ENCODE measurements around the gene P2RY8.

The P2RY8 gene

DNA sequence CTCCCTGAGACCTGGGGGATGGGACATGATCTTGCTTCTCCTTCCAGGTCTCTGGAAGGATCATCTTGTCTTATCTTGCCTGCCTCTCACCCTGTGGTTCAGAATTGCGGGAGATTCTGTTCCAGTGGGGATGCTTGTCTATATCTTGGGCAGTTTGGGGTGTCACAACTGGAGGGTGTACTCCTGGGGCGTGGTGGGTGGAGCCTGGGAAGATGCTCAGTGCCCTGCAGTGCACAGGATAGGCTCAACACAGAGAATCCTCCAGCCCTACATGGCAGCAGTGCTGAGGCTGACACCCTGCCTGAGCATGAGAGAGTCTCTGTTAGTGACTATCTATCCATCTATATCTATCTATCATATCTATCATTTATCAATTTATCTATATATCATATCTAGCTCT, 7.7 kb downstream of the P2RY8 start:
- TF ChIP-seq, protein P1, sequence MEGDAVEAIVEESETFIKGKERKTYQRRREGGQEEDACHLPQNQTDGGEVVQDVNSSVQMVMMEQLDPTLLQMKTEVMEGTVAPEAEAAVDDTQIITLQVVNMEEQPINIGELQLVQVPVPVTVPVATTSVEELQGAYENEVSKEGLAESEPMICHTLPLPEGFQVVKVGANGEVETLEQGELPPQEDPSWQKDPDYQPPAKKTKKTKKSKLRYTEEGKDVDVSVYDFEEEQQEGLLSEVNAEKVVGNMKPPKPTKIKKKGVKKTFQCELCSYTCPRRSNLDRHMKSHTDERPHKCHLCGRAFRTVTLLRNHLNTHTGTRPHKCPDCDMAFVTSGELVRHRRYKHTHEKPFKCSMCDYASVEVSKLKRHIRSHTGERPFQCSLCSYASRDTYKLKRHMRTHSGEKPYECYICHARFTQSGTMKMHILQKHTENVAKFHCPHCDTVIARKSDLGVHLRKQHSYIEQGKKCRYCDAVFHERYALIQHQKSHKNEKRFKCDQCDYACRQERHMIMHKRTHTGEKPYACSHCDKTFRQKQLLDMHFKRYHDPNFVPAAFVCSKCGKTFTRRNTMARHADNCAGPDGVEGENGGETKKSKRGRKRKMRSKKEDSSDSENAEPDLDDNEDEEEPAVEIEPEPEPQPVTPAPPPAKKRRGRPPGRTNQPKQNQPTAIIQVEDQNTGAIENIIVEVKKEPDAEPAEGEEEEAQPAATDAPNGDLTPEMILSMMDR (IDR thresholded peaks at IDR 0.05; ENCODE audit: borderline replicate concordance, insufficient read depth, low read depth, low read length), result no peak
- H3K4me3 ChIP-seq (ENCODE audit: low read depth, low read length), result no peak overlapping the region

- TF ChIP-seq, protein P1 (IDR thresholded peaks at IDR 0.05; ENCODE audit: borderline replicate concordance, insufficient read depth, low read depth, low read length), result no peak
- no peak overlapping the region for H3K4me3 ChIP-seq (ENCODE audit: low read depth, low read length)
These were observed 8.1 kb downstream of the P2RY8 start for GRCh38 chrX:1528884-1529203.

- H3K4me3 ChIP-seq (ENCODE audit: low read depth, low read length), result no peak overlapping the region
- TF ChIP-seq, protein P1 (IDR thresholded peaks at IDR 0.05; ENCODE audit: borderline replicate concordance, insufficient read depth, low read depth, low read length), result no peak
These were observed 8.7 kb downstream of the P2RY8 start for GRCh38 chrX:1528186-1528883.

DNA sequence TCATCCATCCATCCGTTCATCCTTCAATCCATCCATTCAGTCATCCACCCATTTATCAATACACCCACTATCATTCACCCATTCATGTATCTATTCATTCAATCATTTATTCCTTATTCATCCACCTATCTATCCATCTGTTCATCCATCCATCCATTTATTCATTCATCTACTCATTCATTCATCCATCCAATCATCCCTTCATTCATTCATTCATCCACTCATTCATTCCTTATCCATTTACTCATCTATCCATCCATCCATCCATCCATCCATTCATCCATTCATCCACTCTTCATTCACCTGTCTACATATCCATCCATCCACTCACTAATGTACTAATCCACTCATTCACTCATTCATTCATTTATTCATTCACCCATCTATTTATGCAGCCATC, 9.5 kb downstream of the P2RY8 start:
- no peak overlapping the region for H3K4me3 ChIP-seq (ENCODE audit: low read depth, low read length)
- TF ChIP-seq, protein P1 (IDR thresholded peaks at IDR 0.05; ENCODE audit: borderline replicate concordance, insufficient read depth, low read depth, low read length), result no peak

GRCh38 chrX:1526565-1526964, 10.4 kb downstream of the P2RY8 start:
- H3K4me3 ChIP-seq (ENCODE audit: low read depth, low read length), result no peak overlapping the region
- TF ChIP-seq, protein P1 (IDR thresholded peaks at IDR 0.05; ENCODE audit: borderline replicate concordance, insufficient read depth, low read depth, low read length), result no peak

GRCh38 chrX:1525583-1526355, 11.2 kb downstream of the P2RY8 start:
- TF ChIP-seq, protein P1 (IDR thresholded peaks at IDR 0.05; ENCODE audit: borderline replicate concordance, insufficient read depth, low read depth, low read length), result no peak
- H3K4me3 ChIP-seq (ENCODE audit: low read depth, low read length), result no peak overlapping the region
